Measurements from ENCODE around the gene MACROD2.

MACROD2 gene

DNA sequence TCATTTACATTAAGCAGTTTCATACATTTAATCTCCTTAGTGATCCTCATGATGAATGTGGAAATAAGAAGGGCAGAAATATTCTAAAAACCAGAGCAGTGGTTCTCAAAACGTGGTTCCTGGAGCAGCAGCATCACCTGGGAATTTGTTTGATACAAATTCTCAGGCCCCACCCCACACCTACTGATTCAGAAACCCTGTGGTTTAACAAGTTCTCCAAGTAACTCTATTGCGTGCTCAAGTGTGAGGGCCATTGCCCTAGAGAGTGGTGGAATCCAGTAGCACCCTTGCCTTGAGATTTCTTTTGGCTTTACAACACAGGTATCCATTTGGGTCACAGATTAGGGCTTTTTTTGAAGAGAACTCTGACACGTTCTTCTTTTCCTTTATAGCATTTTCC is 696.7 kb downstream of the MACROD2 start:
- TF ChIP-seq, protein P1, sequence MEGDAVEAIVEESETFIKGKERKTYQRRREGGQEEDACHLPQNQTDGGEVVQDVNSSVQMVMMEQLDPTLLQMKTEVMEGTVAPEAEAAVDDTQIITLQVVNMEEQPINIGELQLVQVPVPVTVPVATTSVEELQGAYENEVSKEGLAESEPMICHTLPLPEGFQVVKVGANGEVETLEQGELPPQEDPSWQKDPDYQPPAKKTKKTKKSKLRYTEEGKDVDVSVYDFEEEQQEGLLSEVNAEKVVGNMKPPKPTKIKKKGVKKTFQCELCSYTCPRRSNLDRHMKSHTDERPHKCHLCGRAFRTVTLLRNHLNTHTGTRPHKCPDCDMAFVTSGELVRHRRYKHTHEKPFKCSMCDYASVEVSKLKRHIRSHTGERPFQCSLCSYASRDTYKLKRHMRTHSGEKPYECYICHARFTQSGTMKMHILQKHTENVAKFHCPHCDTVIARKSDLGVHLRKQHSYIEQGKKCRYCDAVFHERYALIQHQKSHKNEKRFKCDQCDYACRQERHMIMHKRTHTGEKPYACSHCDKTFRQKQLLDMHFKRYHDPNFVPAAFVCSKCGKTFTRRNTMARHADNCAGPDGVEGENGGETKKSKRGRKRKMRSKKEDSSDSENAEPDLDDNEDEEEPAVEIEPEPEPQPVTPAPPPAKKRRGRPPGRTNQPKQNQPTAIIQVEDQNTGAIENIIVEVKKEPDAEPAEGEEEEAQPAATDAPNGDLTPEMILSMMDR (IDR thresholded peaks at IDR 0.05; ENCODE audit: insufficient read depth, low read length, poor library complexity, severe bottlenecking): no peak
- DNase-seq (ENCODE audit: extremely low read depth, insufficient read length): no peak
- Histone ChIP-seq H3K4me3 (replicated peaks; ENCODE audit: low read depth, low read length) (no peak overlapping the region), H3K36me3 (ENCODE audit: control insufficient read depth, insufficient read depth, low read length) (no peaks in the 10 kb centered on the region), H3K27me3 (replicated peaks; ENCODE audit: control insufficient read depth, insufficient read depth, low read length) (no peaks in the 10 kb centered on the region)

DNA sequence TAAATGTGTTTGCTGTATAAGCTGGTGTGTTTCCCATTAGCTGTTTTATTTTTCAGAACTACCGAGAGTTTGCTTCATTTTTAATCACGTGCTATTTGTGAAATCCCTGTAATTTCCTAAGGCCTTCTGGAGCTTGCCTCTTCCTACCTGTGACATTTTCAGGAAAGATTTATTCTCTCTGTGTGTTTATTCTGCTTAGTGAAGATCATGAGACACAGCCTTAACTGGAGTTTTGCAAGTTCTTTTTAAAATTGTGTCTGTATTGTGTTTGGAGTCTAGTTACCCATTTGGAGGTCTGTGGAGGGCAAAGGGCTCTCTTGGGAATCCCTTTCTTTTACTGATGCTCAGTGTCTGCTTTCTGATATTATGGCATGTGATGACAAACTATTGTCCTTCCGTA is 701.2 kb downstream of the MACROD2 start:
- Histone ChIP-seq H3K4me3 (replicated peaks; ENCODE audit: low read depth, low read length) (no peak overlapping the region), H3K27me3 (replicated peaks; ENCODE audit: control insufficient read depth, insufficient read depth, low read length) (no peaks in the 10 kb centered on the region), H3K36me3 (ENCODE audit: control insufficient read depth, insufficient read depth, low read length) (no peaks in the 10 kb centered on the region)
- no peak for DNase-seq (ENCODE audit: extremely low read depth, insufficient read length)
- TF ChIP-seq, protein P1 (IDR thresholded peaks at IDR 0.05; ENCODE audit: insufficient read depth, low read length, poor library complexity, severe bottlenecking): no peak

DNA sequence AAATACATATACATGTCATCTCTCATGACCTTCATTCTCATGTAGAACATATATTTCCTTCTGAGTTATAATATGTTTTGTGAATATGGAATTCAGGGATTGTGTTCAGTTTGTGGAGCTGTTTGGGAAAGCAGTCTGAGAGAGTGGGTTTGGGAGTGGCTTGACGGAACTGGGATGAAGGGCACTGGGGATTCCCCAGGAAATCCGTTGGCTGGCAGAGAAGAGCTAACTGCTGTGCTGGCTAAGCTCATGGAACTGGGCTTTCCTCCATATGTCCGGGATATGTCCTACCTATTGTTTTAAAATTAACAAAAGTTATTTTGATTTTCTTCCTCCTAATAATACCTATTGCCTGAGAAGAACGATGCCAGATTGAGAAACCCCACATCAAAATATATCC is 701.6 kb downstream of the MACROD2 start:
- TF ChIP-seq, protein P1 (IDR thresholded peaks at IDR 0.05; ENCODE audit: insufficient read depth, low read length, poor library complexity, severe bottlenecking): no peak
- DNase-seq (ENCODE audit: extremely low read depth, insufficient read length): no peak
- H3K36me3 ChIP-seq (ENCODE audit: control insufficient read depth, insufficient read depth, low read length): no peaks in the 10 kb centered on the region

DNA sequence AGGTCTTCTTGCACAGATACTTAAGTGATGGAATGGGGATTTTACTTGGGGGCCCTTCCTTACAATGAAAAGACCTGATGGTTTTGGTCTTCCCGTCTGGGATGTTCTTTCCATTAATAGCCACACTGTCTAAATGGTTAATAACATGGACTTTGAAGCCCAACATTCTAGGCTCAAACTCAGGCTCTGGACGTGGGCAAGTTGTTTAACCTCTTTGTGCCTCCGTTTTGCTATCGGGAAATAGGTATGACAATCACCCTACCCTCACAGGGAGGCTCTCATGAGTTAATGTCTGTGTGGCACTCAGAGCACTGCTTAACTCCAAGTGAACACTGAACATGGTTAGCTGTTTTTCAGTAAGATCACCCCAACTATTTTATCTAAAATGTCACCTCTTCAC is 702.8 kb downstream of the MACROD2 start:
- TF ChIP-seq, protein P1 (IDR thresholded peaks at IDR 0.05; ENCODE audit: insufficient read depth, low read length, poor library complexity, severe bottlenecking): no peak
- Histone ChIP-seq H3K4me3 (replicated peaks; ENCODE audit: low read depth, low read length) (no peak overlapping the region), H3K27me3 (replicated peaks; ENCODE audit: control insufficient read depth, insufficient read depth, low read length) (no peaks in the 10 kb centered on the region), H3K36me3 (ENCODE audit: control insufficient read depth, insufficient read depth, low read length) (no peaks in the 10 kb centered on the region)
- DNase-seq (ENCODE audit: extremely low read depth, insufficient read length): no peak

More for the DNA sequence above, 701.6 kb downstream of the MACROD2 start:
- H3K4me3 ChIP-seq (replicated peaks; ENCODE audit: low read depth, low read length): no peak overlapping the region
- no peaks in the 10 kb centered on the region for H3K27me3 ChIP-seq (replicated peaks; ENCODE audit: control insufficient read depth, insufficient read depth, low read length)

DNA sequence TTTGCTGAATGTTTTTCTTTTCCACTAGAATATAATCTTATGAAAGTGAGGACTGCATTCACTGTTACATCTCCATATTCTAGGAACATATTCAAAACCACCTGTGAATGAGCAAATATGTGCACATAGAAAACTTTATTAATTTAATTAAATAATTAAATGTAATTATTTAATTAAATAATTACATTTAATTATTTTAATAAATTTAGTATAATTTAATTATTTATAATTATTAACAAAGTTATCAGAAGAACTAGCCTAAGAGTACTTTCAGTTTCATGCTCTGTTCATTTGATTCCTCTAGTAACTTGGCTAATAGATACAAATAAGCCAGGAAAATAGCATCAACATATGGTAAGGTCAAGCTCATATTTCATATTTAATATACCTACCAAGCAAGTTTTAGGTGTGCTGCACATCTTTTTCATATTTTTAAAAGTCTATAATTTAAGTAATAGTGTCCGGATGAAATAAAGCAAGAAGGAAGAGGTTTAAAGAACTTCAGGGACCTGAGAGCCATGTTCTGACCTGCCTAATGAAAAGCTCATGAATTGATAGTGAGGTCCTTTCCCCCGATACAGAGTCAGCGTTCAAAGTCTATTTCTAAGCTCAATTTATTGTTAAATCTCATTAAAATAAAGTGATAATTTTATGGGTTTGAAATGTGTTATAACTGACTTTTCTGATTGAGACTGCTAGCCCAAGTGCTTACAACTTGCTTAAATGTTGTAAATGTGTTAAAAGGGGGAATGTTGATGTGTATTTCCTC is 703.5 kb downstream of the MACROD2 start:
- Histone ChIP-seq H3K4me3 (replicated peaks; ENCODE audit: low read depth, low read length) (no peak overlapping the region), H3K27me3 (replicated peaks; ENCODE audit: control insufficient read depth, insufficient read depth, low read length) (no peaks in the 10 kb centered on the region), H3K36me3 (ENCODE audit: control insufficient read depth, insufficient read depth, low read length) (no peaks in the 10 kb centered on the region)
- no peak for DNase-seq (ENCODE audit: extremely low read depth, insufficient read length)
- TF ChIP-seq, protein P1 (IDR thresholded peaks at IDR 0.05; ENCODE audit: insufficient read depth, low read length, poor library complexity, severe bottlenecking): no peak

DNA sequence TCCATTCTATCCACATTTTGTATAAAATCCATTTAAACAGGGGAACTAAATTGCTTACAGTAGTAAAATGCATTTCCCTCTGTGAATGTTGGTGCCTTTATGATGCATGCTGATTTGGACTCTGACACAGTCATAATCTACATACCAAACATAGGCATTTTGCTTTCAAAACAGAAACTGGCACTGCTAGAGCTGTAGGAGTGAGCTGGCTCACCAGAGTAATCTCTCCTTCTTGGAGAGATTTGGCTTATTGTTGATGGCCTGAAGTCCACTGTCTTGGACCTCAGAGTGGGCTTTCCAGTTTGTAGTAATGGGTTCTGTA is 705.3 kb downstream of the MACROD2 start:
- TF ChIP-seq, protein P1 (IDR thresholded peaks at IDR 0.05; ENCODE audit: insufficient read depth, low read length, poor library complexity, severe bottlenecking): no peak
- no peak overlapping the region for H3K4me3 ChIP-seq (replicated peaks; ENCODE audit: low read depth, low read length)
- DNase-seq (ENCODE audit: extremely low read depth, insufficient read length): no peak

More for the DNA sequence above, 705.3 kb downstream of the MACROD2 start:
- H3K27me3 ChIP-seq (replicated peaks; ENCODE audit: control insufficient read depth, insufficient read depth, low read length): no peaks in the 10 kb centered on the region
- no peaks in the 10 kb centered on the region for H3K36me3 ChIP-seq (ENCODE audit: control insufficient read depth, insufficient read depth, low read length)

All from GM06990 (cell line).